Muscle of leg (tissue), 11 donors: ENCODE results near the gene XPO6. TPM values are rescaled to one million over a fixed set of nuclear protein-coding genes. Genes with fewer than 3 reads are reported as not detected.

ENCODE experiments used
- DNase-seq: peaks from one replicate; pipeline ENCODE4 v3.0.0; 2013
- H3K27ac ChIP-seq: one replicate; pipeline ENCODE4 v1.5.1; 2013; ENCODE audit warnings: mild to moderate bottlenecking, low read length, control low read depth
- H3K27me3 ChIP-seq: one replicate; pipeline ENCODE4 v1.6.1; 2013; ENCODE audit warnings: low read length; ENCODE audit not compliant: control insufficient read depth, insufficient read depth
- H3K36me3 ChIP-seq: one replicate; pipeline ENCODE4 v1.6.1; 2013; ENCODE audit warnings: low read length; ENCODE audit not compliant: control insufficient read depth, insufficient read depth
- H3K4me1 ChIP-seq: one replicate; pipeline ENCODE4 v1.6.1; 2013; ENCODE audit warnings: low read length; ENCODE audit not compliant: control insufficient read depth, insufficient read depth
- H3K4me3 ChIP-seq: one replicate; pipeline ENCODE4 v1.5.1; 2013; ENCODE audit warnings: low read length, control low read depth
- H3K9me3 ChIP-seq: replicated peaks from 2 replicates; pipeline ENCODE4 v1.6.1; 2013; ENCODE audit warnings: low read depth, low read length; ENCODE audit not compliant: control insufficient read depth
- WGBS: methylation state at CpG from one replicate; pipeline ENCODE4 v1.1.5; 2013; ENCODE audit warnings: missing lambda C conversion rate; ENCODE audit not compliant: insufficient coverage; 5-methylcytosine and 5-hydroxymethylcytosine counted together
- polyA plus RNA-seq, 8 donors: library from polyadenylated mRNA; unstranded; fragments of 120-200 nt; gene quantifications; one replicate each; pipeline versions ENCODE4 v1.2.1 to v1.2.3, GENCODE V29; 2013; ENCODE audit warnings: inconsistent platforms in 1 of 8, low replicate concordance in 1 of 8; ENCODE audit not compliant: insufficient read length in 8 of 8, insufficient read depth in 1 of 8
- total RNA-seq: library from RNA; stranded (reverse); fragments of 120-200 nt; gene quantifications from one replicate; pipeline ENCODE4 v1.2.4, GENCODE V29; 2013

XPO6 gene
- total and polyA plus RNA-seq, 9 donors = 45.8 to 66.3 (median 60.6) TPM

DNA sequence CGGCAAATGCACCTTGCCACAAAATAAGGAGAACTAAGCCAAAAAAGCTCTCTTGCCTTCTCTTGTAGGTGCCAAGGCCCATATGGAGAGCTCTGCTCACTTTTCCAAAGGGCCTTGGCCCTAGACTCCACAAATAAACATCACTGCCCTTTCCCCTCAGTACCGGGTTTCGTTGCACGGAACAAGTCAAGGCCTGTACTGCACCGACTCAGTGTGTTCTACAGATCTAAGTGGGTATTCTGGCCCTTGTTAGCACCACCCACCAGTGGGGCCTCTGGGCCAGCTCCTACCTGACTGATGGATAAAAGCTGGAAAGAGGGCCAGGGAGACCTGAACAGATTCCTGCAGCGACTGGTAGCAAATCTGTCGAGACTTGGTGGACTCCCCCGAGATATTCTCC, 104.5 kb downstream of the XPO6 start:
- 100% methylated on average over 1 of the region's 8 CpGs for WGBS
- DNase-seq = no peak
- Histone ChIP-seq H3K4me1 (no peaks in the 10 kb centered on the region), H3K36me3 (peaks cover 83% of the 10 kb centered on the region), H3K27ac (no peak overlapping the region), H3K4me3 (no peak overlapping the region), H3K9me3 (no peaks in the 10 kb centered on the region), H3K27me3 (no peaks in the 10 kb centered on the region)

- no peak for DNase-seq
- H3K27me3 ChIP-seq = no peaks in the 10 kb centered on the region
- no peaks in the 10 kb centered on the region for H3K4me1 ChIP-seq
- no peak overlapping the region for H3K4me3 ChIP-seq
- WGBS = 100% methylated on average over 2 of the region's 5 CpGs
- H3K27ac ChIP-seq = no peak overlapping the region
- H3K36me3 ChIP-seq = peaks cover 80% of the 10 kb centered on the region
- no peaks in the 10 kb centered on the region for H3K9me3 ChIP-seq
These were observed 105.1 kb downstream of the XPO6 start for GRCh38 chr16:28106467-28107215.

DNA sequence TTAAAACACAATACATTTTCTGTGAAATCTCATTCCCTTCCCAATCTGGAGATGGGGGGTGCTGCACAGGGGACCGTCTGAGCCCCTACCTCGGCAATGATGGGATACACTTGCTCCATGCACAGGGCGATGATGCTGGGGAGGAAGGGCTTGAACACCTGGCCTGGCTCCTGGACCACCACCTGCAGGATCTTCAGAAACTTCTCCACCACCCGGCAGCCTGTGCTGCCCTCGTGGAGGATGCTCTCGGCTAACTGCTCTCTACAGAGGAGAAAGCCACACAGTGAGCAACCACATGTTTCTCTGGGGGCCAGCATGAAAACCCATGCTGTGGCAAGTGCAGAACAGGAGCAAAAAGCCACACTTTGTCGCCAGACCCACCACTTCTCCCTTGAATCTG, 105.8 kb downstream of the XPO6 start:
- Histone ChIP-seq H3K4me3 (no peak overlapping the region), H3K27me3 (no peaks in the 10 kb centered on the region), H3K27ac (no peak overlapping the region), H3K4me1 (no peaks in the 10 kb centered on the region), H3K36me3 (peaks cover 82% of the 10 kb centered on the region), H3K9me3 (no peaks in the 10 kb centered on the region)
- DNase-seq = no peak
- WGBS = 93% methylated on average over 3 of the region's 7 CpGs

- no peak for DNase-seq
- Histone ChIP-seq H3K9me3 (no peaks in the 10 kb centered on the region), H3K36me3 (peaks cover 87% of the 10 kb centered on the region), H3K27ac (no peak overlapping the region), H3K27me3 (no peaks in the 10 kb centered on the region), H3K4me1 (no peaks in the 10 kb centered on the region), H3K4me3 (no peak overlapping the region)
- no CpG with 5 or more reads among the region's 3 CpGs for WGBS
These were observed 106.5 kb downstream of the XPO6 start for GRCh38 chr16:28105297-28105696.

GRCh38 chr16:28104404-28104803, 107.4 kb downstream of the XPO6 start:
- Histone ChIP-seq H3K27ac (no peak overlapping the region), H3K4me3 (no peak overlapping the region), H3K27me3 (no peaks in the 10 kb centered on the region), H3K4me1 (no peaks in the 10 kb centered on the region), H3K36me3 (peaks cover 90% of the 10 kb centered on the region), H3K9me3 (no peaks in the 10 kb centered on the region)
- 92% methylated on average over 16 of the region's 16 CpGs for WGBS
- no peak for DNase-seq

GRCh38 chr16:28103516-28104170, 108.1 kb downstream of the XPO6 start:
- 84% methylated on average over 13 of the region's 14 CpGs for WGBS
- Histone ChIP-seq H3K9me3 (no peaks in the 10 kb centered on the region), H3K4me3 (no peak overlapping the region), H3K4me1 (no peaks in the 10 kb centered on the region), H3K27me3 (no peaks in the 10 kb centered on the region), H3K36me3 (peaks cover 93% of the 10 kb centered on the region), H3K27ac (no peak overlapping the region)
- DNase-seq = no peak

GRCh38 chr16:28101533-28101890, 110.3 kb downstream of the XPO6 start:
- H3K27ac ChIP-seq = no peak overlapping the region
- 94% methylated on average over 5 of the region's 6 CpGs for WGBS
- DNase-seq = no peak
- H3K27me3 ChIP-seq = no peaks in the 10 kb centered on the region
- H3K4me1 ChIP-seq = no peaks in the 10 kb centered on the region
- H3K36me3 ChIP-seq = peaks cover 88% of the 10 kb centered on the region
- H3K4me3 ChIP-seq = no peak overlapping the region
- H3K9me3 ChIP-seq = no peaks in the 10 kb centered on the region

- Histone ChIP-seq H3K36me3 (peaks cover 83% of the 10 kb centered on the region), H3K27ac (no peak overlapping the region), H3K27me3 (no peaks in the 10 kb centered on the region), H3K4me1 (no peaks in the 10 kb centered on the region), H3K9me3 (no peaks in the 10 kb centered on the region), H3K4me3 (no peak overlapping the region)
- WGBS = 88% methylated on average over 13 of the region's 14 CpGs
- DNase-seq = no peak
These were observed 110.8 kb downstream of the XPO6 start for GRCh38 chr16:28100810-28101532.

DNA sequence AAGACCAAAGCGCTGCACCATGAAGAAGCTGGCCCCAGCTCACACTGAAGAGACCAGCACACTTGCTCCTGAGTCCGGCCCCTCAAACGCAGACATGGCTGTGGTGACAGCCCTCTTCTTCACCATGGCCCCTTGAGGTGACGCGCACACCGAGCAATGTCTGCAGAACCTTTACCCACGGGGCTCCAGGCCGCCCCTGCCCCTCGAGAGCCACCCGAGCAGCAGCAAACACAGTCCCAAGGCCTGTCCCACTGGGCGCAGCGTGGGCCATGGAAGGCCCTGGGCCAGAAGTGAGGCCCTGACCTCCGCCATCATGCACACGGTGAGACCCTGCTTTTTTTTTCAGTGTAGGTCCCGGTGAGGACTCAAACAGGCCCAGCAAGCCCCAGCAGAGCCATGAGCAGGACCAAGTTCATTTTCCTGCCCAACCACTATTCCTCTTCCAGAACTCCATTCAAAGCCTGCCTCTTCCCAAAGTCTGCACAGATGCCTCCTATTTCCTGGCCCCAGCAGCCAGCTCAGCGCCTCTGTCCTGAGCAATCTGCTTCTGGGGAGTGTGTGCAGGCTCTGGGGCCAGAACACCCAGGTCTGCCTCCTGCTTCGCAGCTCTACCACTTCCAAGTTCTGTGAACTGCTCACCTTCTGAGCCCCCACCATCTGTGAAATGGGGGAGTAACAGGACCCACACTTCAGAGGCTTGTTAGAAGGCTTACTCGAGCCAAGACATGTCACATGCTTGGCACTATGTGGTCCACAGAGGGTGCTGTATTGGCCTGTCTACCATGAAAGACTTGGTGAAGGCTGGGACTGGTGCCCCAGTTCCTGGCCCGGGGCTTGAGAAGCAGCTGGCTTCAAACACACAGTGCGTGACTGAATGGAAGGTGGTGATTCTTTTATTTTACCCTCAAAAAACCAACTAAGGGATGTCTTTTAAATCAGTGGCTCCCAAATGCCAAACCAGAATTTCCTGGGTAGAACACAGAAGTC, 112.5 kb downstream of the XPO6 start:
- no peaks in the 10 kb centered on the region for H3K27me3 ChIP-seq
- no peak for DNase-seq

More for the DNA sequence above, 112.5 kb downstream of the XPO6 start:
- 88% methylated on average over 17 of the region's 20 CpGs for WGBS
- Histone ChIP-seq H3K36me3 (peaks cover 65% of the 10 kb centered on the region), H3K4me1 (no peaks in the 10 kb centered on the region), H3K4me3 (no peak overlapping the region), H3K9me3 (no peaks in the 10 kb centered on the region), H3K27ac (no peak overlapping the region)
